H9 (cell line): ENCODE data around the gene MGMT. TPM values are rescaled to one million over a fixed set of nuclear protein-coding genes. Genes with fewer than 3 reads are reported as not detected.

ENCODE experiments used
- DNase-seq: peaks from one replicate; pipeline ENCODE4 v3.0.0-alpha.2; 2017
- H2AFZ ChIP-seq: one replicate; pipeline ENCODE4 v1.6.1; 2013; ENCODE audit warnings: mild to moderate bottlenecking, low read length, control low read depth, moderate library complexity
- H2AK5ac ChIP-seq: 2 replicates; pipeline ENCODE4 v1.6.1; 2013; ENCODE audit warnings: low read length, control low read depth, mixed read lengths; ENCODE audit not compliant: insufficient read length
- H2BK120ac ChIP-seq: one replicate; pipeline ENCODE4 v1.6.1; 2013; ENCODE audit warnings: low read depth, mild to moderate bottlenecking, low read length, control low read depth, inconsistent platforms; ENCODE audit not compliant: poor library complexity, severe bottlenecking
- H2BK12ac ChIP-seq: 2 replicates; pipeline ENCODE4 v1.6.1; 2013; ENCODE audit warnings: low read length, control low read depth, mixed read lengths, low read depth; ENCODE audit not compliant: insufficient read length
- H2BK15ac ChIP-seq: 2 replicates; pipeline ENCODE4 v1.6.1; 2013; ENCODE audit warnings: low read depth, low read length, control low read depth
- H2BK20ac ChIP-seq: one replicate; pipeline ENCODE4 v1.6.1; 2013; ENCODE audit warnings: low read depth, mild to moderate bottlenecking, low read length, control low read depth, inconsistent platforms; ENCODE audit not compliant: poor library complexity, severe bottlenecking
- H2BK5ac ChIP-seq: 2 replicates; pipeline ENCODE4 v1.6.1; 2013; ENCODE audit warnings: low read length, control low read depth, mixed read lengths; ENCODE audit not compliant: insufficient read length
- H3K14ac ChIP-seq: 2 replicates; pipeline ENCODE4 v1.6.1; 2013; ENCODE audit warnings: low read length, control low read depth; ENCODE audit not compliant: insufficient read depth
- H3K18ac ChIP-seq: 2 replicates; pipeline ENCODE4 v1.6.1; 2013; ENCODE audit warnings: low read depth, mild to moderate bottlenecking, mixed read lengths, low read length, control low read depth; ENCODE audit not compliant: insufficient read length
- H3K23ac ChIP-seq: 2 replicates; pipeline ENCODE4 v1.6.1; 2013; ENCODE audit warnings: low read length, control low read depth, mixed read lengths, low read depth; ENCODE audit not compliant: insufficient read length
- H3K23me2 ChIP-seq: 2 replicates; pipeline ENCODE4 v1.6.1; 2013; ENCODE audit warnings: low read depth, mild to moderate bottlenecking, mixed read lengths, low read length, control low read depth; ENCODE audit not compliant: insufficient read length, poor library complexity, severe bottlenecking
- H3K27ac ChIP-seq: 2 replicates; pipeline ENCODE4 v1.5.1; 2013; ENCODE audit warnings: low read length, control low read depth, mixed read lengths, low read depth; ENCODE audit not compliant: insufficient read length
- H3K27me3 ChIP-seq: 2 replicates; pipeline ENCODE4 v1.6.1; 2013; ENCODE audit warnings: low read length, control low read depth, inconsistent platforms; ENCODE audit not compliant: insufficient read depth
- H3K4ac ChIP-seq: 2 replicates; pipeline ENCODE4 v1.6.1; 2013; ENCODE audit warnings: low read depth, mild to moderate bottlenecking, control low read depth, inconsistent platforms, low read length, moderate library complexity
- H3K4me1 ChIP-seq: 2 replicates; pipeline ENCODE4 v1.6.1; 2013; ENCODE audit warnings: low read length, control low read depth, inconsistent platforms; ENCODE audit not compliant: insufficient read depth
- H3K4me2 ChIP-seq: 2 replicates; pipeline ENCODE4 v1.6.1; 2013; ENCODE audit warnings: low read length, control low read depth, mixed read lengths; ENCODE audit not compliant: insufficient read length, insufficient read depth
- H3K56ac ChIP-seq: 2 replicates; pipeline ENCODE4 v1.6.1; 2013; ENCODE audit warnings: low read depth, mild to moderate bottlenecking, mixed read lengths, low read length, control low read depth; ENCODE audit not compliant: insufficient read length
- H3K79me1 ChIP-seq: 2 replicates; pipeline ENCODE4 v1.6.1; 2013; ENCODE audit warnings: low read depth, mild to moderate bottlenecking, moderate library complexity, low read length, control low read depth, inconsistent platforms; ENCODE audit not compliant: insufficient read depth, poor library complexity, severe bottlenecking
- H3K79me2 ChIP-seq: 2 replicates; pipeline ENCODE4 v1.6.1; 2013; ENCODE audit warnings: low read length, control low read depth, inconsistent platforms; ENCODE audit not compliant: insufficient read depth
- H3K9ac ChIP-seq: 2 replicates; pipeline ENCODE4 v1.6.1; 2013; ENCODE audit warnings: low read length, control low read depth, mixed read lengths; ENCODE audit not compliant: insufficient read length; ENCODE audit errors: extremely low read depth
- H3K9me3 ChIP-seq: one replicate; pipeline ENCODE4 v1.6.1; 2013; ENCODE audit warnings: low read depth, low read length, inconsistent platforms; ENCODE audit not compliant: control insufficient read depth
- H3T11ph ChIP-seq: one replicate; pipeline ENCODE4 v1.6.1; 2013; ENCODE audit warnings: mild to moderate bottlenecking, low read length, control low read depth, inconsistent platforms
- H4K20me1 ChIP-seq: one replicate; pipeline ENCODE4 v1.6.1; 2013; ENCODE audit not compliant: control insufficient read depth, insufficient read length, insufficient read depth
- H4K5ac ChIP-seq: 2 replicates; pipeline ENCODE4 v1.6.1; 2013; ENCODE audit warnings: low read depth, mild to moderate bottlenecking, mixed read lengths, low read length, control low read depth; ENCODE audit not compliant: insufficient read length
- H4K8ac ChIP-seq: replicated peaks from 2 replicates; pipeline ENCODE4 v1.6.1; 2013; ENCODE audit warnings: low read length, control low read depth, mixed read lengths, low read depth; ENCODE audit not compliant: insufficient read length
- H4K91ac ChIP-seq: 2 replicates; pipeline ENCODE4 v1.6.1; 2013; ENCODE audit warnings: low read depth, mild to moderate bottlenecking, moderate library complexity, mixed read lengths, low read length, control low read depth; ENCODE audit not compliant: insufficient read length
- H3K27ac Mint-ChIP-seq, 3 experiments: 2 replicates in 2 of 3; 3 replicates in 1 of 3; pipeline ENCODE4 v1.8.0; 2020 to 2021; ENCODE audit warnings: mixed read lengths in 3 of 3, mild to moderate bottlenecking in 1 of 3, moderate library complexity in 1 of 3
- H3K27me3 Mint-ChIP-seq: 2 replicates; pipeline ENCODE4 v1.8.0; 2021; ENCODE audit warnings: low read depth, mild to moderate bottlenecking, moderate library complexity, mixed read lengths
- H3K36me3 Mint-ChIP-seq, 3 experiments: 2 replicates in 2 of 3; 3 replicates in 1 of 3; pipeline ENCODE4 v1.8.0; 2020 to 2021; ENCODE audit warnings: low read depth in 3 of 3, mixed read lengths in 3 of 3; ENCODE audit not compliant: insufficient read depth in 1 of 3
- H3K4me1 Mint-ChIP-seq, 2 experiments: 2 replicates each; pipeline ENCODE4 v1.8.0; 2020; ENCODE audit warnings: mixed read lengths in 2 of 2
- H3K4me3 Mint-ChIP-seq, 2 experiments: 2 replicates in 1 of 2; 3 replicates in 1 of 2; pipeline ENCODE4 v1.8.0; 2020 to 2021; ENCODE audit warnings: mild to moderate bottlenecking in 2 of 2, mixed read lengths in 2 of 2, moderate library complexity in 1 of 2
- H3K9me3 Mint-ChIP-seq, 2 experiments: 2 replicates in 1 of 2; 3 replicates in 1 of 2; pipeline ENCODE4 v1.8.0; 2020; ENCODE audit warnings: mild to moderate bottlenecking in 2 of 2, mixed read lengths in 2 of 2, moderate library complexity in 1 of 2
- CTCF ChIP-seq: fragments of 200-600 bp; sonication (generic); conservative IDR thresholded peaks from 3 replicates; pipeline ENCODE4 v1.8.0; 2021; ENCODE audit warnings: antibody characterized with exemption, mild to moderate bottlenecking
- WGBS: extraction: QIAGEN DNeasy Blood & Tissue Kit; methylation state at CpG from one replicate; pipeline ENCODE4 v1.1.7; 2013; ENCODE audit warnings: missing lambda C conversion rate, low lambda C conversion rate, mixed read lengths; ENCODE audit not compliant: insufficient read length; ENCODE audit errors: extremely low coverage; 5-methylcytosine and 5-hydroxymethylcytosine counted together
- total RNA-seq: library from RNA; stranded (reverse); gene quantifications from 2 replicates; pipeline ENCODE4 v1.2.1, GENCODE V29; 2021

MGMT gene
- total RNA-seq, 1 experiment from 2014 or later: 18.4 TPM

GRCh38 chr10:129764901-129765663, 298.0 kb downstream of the MGMT start:
- peaks cover 0 to 2% (median 0%) of the 10 kb centered on the region in 3 experiments; a peak in 2 of 7 replicates for H3K36me3 Mint-ChIP-seq
- H3K56ac ChIP-seq: no peak overlapping the region
- no peak overlapping the region for H4K8ac ChIP-seq
- H2BK5ac ChIP-seq: no peak overlapping the region
- no peak overlapping the region for H3K18ac ChIP-seq
- H4K5ac ChIP-seq: no peak overlapping the region
- H2AK5ac ChIP-seq: no peak overlapping the region
- no peaks in the 10 kb centered on the region for H3K9me3 ChIP-seq
- H3K9ac ChIP-seq: no peak overlapping the region
- H2AFZ ChIP-seq: no peak overlapping the region
- no peaks in the 10 kb centered on the region for H3K79me1 ChIP-seq
- H3K4me1 Mint-ChIP-seq: peaks cover 7 to 10% of the 10 kb centered on the region in 2 experiments
- no peaks in the 10 kb centered on the region for H3K23me2 ChIP-seq
- no peaks in the 10 kb centered on the region for H3K27me3 ChIP-seq
- no peak overlapping the region for H3K14ac ChIP-seq
- no peak overlapping the region for H3K23ac ChIP-seq
- no peaks in the 10 kb centered on the region for H4K20me1 ChIP-seq
- H2BK15ac ChIP-seq: no peak overlapping the region
- H3K79me2 ChIP-seq: no peaks in the 10 kb centered on the region
- no CpG with 5 or more reads among the region's 13 CpGs for WGBS
- no peak overlapping the region for H3K27ac ChIP-seq
- no peak overlapping the region for H2BK12ac ChIP-seq
- H3K27ac Mint-ChIP-seq: no peak overlapping the region
- H3K27me3 Mint-ChIP-seq: no peaks in the 10 kb centered on the region
- no peaks in the 10 kb centered on the region for H3K9me3 Mint-ChIP-seq
- no peak overlapping the region for H4K91ac ChIP-seq
- H3T11ph ChIP-seq: no peak overlapping the region
- H2BK20ac ChIP-seq: no peak overlapping the region
- TF ChIP-seq CTCF: no peak
- no peaks in the 10 kb centered on the region for H3K4me1 ChIP-seq
- H3K4ac ChIP-seq: no peak overlapping the region
- H3K4me2 ChIP-seq: no peak overlapping the region
- H2BK120ac ChIP-seq: no peak overlapping the region
- peak; percentile 9 for DNase-seq
- H3K4me3 Mint-ChIP-seq: no peak overlapping the region
